Measurements from ENCODE around the gene MARVELD1.

DNA sequence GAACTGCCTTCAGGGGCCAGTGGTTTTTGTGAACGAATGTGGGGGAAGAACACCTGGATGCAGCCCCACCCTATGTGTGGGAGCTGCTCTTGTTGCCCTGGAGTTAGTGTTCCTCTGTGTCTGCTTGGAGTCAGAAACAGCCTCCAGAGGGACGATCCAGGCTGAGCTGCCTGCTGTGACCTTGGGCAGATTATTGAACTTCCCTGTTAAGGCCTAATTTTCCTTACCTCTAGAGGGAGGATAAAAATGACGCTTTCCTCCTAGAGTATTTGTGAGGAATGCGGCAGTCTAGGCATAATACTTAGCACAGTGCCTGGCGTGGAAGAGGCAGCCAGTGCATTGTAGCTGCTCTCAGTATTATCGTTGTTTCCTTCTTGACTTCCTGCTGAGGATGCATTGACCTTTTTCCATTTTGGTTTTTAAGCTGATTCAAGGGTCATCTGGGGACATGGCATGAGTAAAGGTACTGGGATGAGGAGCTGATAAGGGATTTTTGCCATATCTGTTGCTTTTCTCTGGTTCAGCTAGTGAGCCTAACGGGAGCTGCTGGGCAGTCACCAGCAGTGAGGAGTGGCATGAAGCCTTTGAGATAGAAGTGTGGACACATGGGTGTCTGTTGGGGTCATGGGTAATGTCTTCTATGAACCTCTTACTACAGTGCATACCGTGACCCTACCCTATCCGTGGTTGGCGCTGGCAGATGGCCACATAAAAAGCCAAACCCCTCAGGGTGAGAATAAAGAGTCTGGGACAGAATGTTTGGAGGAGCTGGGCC lies 29.8 kb downstream of the MARVELD1 start:
- TF ChIP-seq, protein P1, sequence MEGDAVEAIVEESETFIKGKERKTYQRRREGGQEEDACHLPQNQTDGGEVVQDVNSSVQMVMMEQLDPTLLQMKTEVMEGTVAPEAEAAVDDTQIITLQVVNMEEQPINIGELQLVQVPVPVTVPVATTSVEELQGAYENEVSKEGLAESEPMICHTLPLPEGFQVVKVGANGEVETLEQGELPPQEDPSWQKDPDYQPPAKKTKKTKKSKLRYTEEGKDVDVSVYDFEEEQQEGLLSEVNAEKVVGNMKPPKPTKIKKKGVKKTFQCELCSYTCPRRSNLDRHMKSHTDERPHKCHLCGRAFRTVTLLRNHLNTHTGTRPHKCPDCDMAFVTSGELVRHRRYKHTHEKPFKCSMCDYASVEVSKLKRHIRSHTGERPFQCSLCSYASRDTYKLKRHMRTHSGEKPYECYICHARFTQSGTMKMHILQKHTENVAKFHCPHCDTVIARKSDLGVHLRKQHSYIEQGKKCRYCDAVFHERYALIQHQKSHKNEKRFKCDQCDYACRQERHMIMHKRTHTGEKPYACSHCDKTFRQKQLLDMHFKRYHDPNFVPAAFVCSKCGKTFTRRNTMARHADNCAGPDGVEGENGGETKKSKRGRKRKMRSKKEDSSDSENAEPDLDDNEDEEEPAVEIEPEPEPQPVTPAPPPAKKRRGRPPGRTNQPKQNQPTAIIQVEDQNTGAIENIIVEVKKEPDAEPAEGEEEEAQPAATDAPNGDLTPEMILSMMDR (conservative IDR thresholded peaks at IDR 0.05; ENCODE audit: low read length), result no peak
- no peak for TF ChIP-seq EZH2phosphoT487 (IDR thresholded peaks at IDR 0.05; ENCODE audit: borderline replicate concordance, low read depth, low read length)
